ENCODE measurements around the gene MYO15B. TPM values are rescaled to one million over a fixed set of nuclear protein-coding genes. Genes with fewer than 3 reads are reported as not detected.

Gene MYO15B
- total and polyA plus RNA-seq, 4 donors: 84.5 to 197 (median 167) TPM

DNA sequence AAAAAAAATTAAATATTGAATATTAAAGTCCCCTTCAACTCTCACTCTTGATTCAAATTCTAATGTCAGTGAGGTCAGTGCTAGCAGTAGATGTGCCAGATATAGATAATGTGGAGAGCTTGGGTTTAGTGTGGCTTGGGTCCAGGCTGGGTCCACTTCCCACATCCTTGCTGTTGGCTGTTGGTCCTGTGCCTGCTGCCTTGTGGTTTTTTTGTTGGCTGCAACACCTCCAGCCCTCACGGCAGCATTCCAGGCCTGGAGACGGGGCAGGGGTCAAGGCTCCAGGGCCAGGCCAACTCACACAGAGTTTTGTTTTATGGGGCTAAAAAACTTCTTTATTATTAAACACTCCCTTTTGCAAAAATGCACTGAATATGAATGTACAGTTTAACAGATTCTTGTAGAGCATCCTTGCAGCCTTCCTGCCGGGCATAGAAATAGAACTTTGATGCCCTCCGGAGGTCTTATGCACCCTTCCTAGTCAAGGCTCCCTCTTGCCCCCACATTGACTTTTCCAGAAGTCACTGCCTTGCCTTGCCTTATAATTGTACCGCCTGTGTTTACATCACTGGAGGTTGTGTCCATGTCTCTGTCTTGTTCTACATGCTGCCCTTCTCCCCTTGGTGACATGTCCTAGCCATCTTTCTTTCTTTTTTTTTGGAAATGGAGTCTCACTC, 25.5 kb upstream of the MYO15B start:
- DNase-seq (no peak), ATAC-seq (ENCODE audit: insufficient read depth, low FRiP score) (no peak)
- Histone ChIP-seq H3K9me3 (ENCODE audit: control insufficient read depth in 4 of 4, insufficient read depth in 3 of 4, low read length in 3 of 4) (no peaks in the 10 kb centered on the region), H3K27me3 (ENCODE audit: control insufficient read depth in 3 of 3, insufficient read depth in 3 of 3, low read length in 2 of 3) (no peaks in the 10 kb centered on the region), H3K4me3 (no peak overlapping the region), H3K27ac (ENCODE audit: low read depth in 1 of 2, low read length in 1 of 2) (no peak overlapping the region), H3K4me1 (ENCODE audit: control insufficient read depth in 5 of 5, insufficient read depth in 5 of 5, low read length in 5 of 5) (peaks cover 0 to 15% (median 0%) of the 10 kb centered on the region in 5 donors), H3K36me3 (ENCODE audit: control insufficient read depth in 4 of 4, insufficient read depth in 4 of 4, low read length in 4 of 4) (peaks cover 0 to 45% (median 0%) of the 10 kb centered on the region in 4 donors), H3K9ac (ENCODE audit: insufficient read depth in 1 of 2, low read length in 2 of 2) (no peak overlapping the region)
- 72 to 83% methylated on average over 5 of the region's 5 CpGs for WGBS, 2 donors
- TF ChIP-seq, protein P1, sequence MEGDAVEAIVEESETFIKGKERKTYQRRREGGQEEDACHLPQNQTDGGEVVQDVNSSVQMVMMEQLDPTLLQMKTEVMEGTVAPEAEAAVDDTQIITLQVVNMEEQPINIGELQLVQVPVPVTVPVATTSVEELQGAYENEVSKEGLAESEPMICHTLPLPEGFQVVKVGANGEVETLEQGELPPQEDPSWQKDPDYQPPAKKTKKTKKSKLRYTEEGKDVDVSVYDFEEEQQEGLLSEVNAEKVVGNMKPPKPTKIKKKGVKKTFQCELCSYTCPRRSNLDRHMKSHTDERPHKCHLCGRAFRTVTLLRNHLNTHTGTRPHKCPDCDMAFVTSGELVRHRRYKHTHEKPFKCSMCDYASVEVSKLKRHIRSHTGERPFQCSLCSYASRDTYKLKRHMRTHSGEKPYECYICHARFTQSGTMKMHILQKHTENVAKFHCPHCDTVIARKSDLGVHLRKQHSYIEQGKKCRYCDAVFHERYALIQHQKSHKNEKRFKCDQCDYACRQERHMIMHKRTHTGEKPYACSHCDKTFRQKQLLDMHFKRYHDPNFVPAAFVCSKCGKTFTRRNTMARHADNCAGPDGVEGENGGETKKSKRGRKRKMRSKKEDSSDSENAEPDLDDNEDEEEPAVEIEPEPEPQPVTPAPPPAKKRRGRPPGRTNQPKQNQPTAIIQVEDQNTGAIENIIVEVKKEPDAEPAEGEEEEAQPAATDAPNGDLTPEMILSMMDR (IDR thresholded peaks at IDR 0.05; ENCODE audit: control extremely low read depth, extremely low read depth): no peak

GRCh38 chr17:75563063-75563758, 24.4 kb upstream of the MYO15B start:
- no peaks in the 10 kb centered on the region for H3K27me3 ChIP-seq (ENCODE audit: control insufficient read depth in 3 of 3, insufficient read depth in 3 of 3, low read length in 2 of 3)
- DNase-seq (no peak), ATAC-seq (ENCODE audit: insufficient read depth, low FRiP score) (no peak)
- peaks cover 0 to 4% (median 0%) of the 10 kb centered on the region in 5 donors for H3K4me1 ChIP-seq (ENCODE audit: control insufficient read depth in 5 of 5, insufficient read depth in 5 of 5, low read length in 5 of 5)
- no peak overlapping the region for H3K4me3 ChIP-seq
- H3K36me3 ChIP-seq (ENCODE audit: control insufficient read depth in 4 of 4, insufficient read depth in 4 of 4, low read length in 4 of 4): peaks cover 0 to 47% (median 0%) of the 10 kb centered on the region in 4 donors
- WGBS, 2 donors: 93 to 94% methylated on average over 25 to 28 of the region's 28 CpGs
- H3K27ac ChIP-seq (ENCODE audit: low read depth in 1 of 2, low read length in 1 of 2): no peak overlapping the region
- H3K9ac ChIP-seq (ENCODE audit: insufficient read depth in 1 of 2, low read length in 2 of 2): no peak overlapping the region
- no peaks in the 10 kb centered on the region for H3K9me3 ChIP-seq (ENCODE audit: control insufficient read depth in 4 of 4, insufficient read depth in 3 of 4, low read length in 3 of 4)
- TF ChIP-seq, protein P1 (IDR thresholded peaks at IDR 0.05; ENCODE audit: control extremely low read depth, extremely low read depth): no peak

- H3K36me3 ChIP-seq (ENCODE audit: control insufficient read depth in 4 of 4, insufficient read depth in 4 of 4, low read length in 4 of 4): peaks cover 0 to 49% (median 0%) of the 10 kb centered on the region in 4 donors
- ATAC-seq (ENCODE audit: insufficient read depth, low FRiP score) (no peak), DNase-seq (no peak)
- no peak overlapping the region for H3K4me3 ChIP-seq
- no peak overlapping the region for H3K27ac ChIP-seq (ENCODE audit: low read depth in 1 of 2, low read length in 1 of 2)
- 96 to 99% methylated on average over 11 of the region's 11 CpGs for WGBS, 2 donors
- no peaks in the 10 kb centered on the region for H3K9me3 ChIP-seq (ENCODE audit: control insufficient read depth in 4 of 4, insufficient read depth in 3 of 4, low read length in 3 of 4)
- TF ChIP-seq, protein P1 (IDR thresholded peaks at IDR 0.05; ENCODE audit: control extremely low read depth, extremely low read depth): no peak
- no peaks in the 10 kb centered on the region for H3K27me3 ChIP-seq (ENCODE audit: control insufficient read depth in 3 of 3, insufficient read depth in 3 of 3, low read length in 2 of 3)
- H3K9ac ChIP-seq (ENCODE audit: insufficient read depth in 1 of 2, low read length in 2 of 2): no peak overlapping the region
- no peaks in the 10 kb centered on the region for H3K4me1 ChIP-seq (ENCODE audit: control insufficient read depth in 5 of 5, insufficient read depth in 5 of 5, low read length in 5 of 5)
Measured at GRCh38 chr17:75564195-75564594, 23.4 kb upstream of the MYO15B start.

Data from lung (tissue), 12 donors.